ENCODE results near the gene EGFL6.

DNA sequence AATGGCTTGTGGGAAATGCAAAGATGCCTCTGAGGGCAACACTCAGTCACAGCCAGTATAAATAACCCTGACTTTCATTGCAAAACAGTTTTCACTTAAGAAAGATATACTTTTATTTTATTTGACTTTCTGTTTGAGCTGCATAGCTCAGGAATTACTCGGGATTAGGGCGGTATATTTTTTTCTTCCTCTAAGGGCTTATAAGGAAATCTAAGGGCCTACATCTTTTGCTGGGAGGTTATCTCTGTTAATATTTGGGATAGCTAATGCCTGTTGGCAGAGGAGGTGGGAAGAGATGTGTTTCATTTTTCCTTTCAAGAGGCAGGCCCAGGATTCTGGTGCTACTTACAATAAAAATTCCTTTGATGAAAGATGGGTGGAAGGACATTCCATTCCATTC, 28.8 kb upstream of the EGFL6 start:
- TF ChIP-seq JDP2 (CRISPR knock-in tag; IDR thresholded peaks at IDR 0.05; ENCODE audit: borderline replicate concordance): no peak
- TF ChIP-seq, protein P1, sequence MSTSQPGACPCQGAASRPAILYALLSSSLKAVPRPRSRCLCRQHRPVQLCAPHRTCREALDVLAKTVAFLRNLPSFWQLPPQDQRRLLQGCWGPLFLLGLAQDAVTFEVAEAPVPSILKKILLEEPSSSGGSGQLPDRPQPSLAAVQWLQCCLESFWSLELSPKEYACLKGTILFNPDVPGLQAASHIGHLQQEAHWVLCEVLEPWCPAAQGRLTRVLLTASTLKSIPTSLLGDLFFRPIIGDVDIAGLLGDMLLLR (CRISPR knock-in tag; IDR thresholded peaks at IDR 0.05): no peak
- TF ChIP-seq, protein P2, sequence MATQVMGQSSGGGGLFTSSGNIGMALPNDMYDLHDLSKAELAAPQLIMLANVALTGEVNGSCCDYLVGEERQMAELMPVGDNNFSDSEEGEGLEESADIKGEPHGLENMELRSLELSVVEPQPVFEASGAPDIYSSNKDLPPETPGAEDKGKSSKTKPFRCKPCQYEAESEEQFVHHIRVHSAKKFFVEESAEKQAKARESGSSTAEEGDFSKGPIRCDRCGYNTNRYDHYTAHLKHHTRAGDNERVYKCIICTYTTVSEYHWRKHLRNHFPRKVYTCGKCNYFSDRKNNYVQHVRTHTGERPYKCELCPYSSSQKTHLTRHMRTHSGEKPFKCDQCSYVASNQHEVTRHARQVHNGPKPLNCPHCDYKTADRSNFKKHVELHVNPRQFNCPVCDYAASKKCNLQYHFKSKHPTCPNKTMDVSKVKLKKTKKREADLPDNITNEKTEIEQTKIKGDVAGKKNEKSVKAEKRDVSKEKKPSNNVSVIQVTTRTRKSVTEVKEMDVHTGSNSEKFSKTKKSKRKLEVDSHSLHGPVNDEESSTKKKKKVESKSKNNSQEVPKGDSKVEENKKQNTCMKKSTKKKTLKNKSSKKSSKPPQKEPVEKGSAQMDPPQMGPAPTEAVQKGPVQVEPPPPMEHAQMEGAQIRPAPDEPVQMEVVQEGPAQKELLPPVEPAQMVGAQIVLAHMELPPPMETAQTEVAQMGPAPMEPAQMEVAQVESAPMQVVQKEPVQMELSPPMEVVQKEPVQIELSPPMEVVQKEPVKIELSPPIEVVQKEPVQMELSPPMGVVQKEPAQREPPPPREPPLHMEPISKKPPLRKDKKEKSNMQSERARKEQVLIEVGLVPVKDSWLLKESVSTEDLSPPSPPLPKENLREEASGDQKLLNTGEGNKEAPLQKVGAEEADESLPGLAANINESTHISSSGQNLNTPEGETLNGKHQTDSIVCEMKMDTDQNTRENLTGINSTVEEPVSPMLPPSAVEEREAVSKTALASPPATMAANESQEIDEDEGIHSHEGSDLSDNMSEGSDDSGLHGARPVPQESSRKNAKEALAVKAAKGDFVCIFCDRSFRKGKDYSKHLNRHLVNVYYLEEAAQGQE (IDR thresholded peaks at IDR 0.05; ENCODE audit: borderline replicate concordance in 1 of 2, low read depth in 1 of 2, low read length in 2 of 2): no peak
- TF ChIP-seq ZNF253 (CRISPR knock-in tag; IDR thresholded peaks at IDR 0.05; ENCODE audit: borderline replicate concordance): no peak
- TF ChIP-seq KLF13 (CRISPR knock-in tag; IDR thresholded peaks at IDR 0.05): no peak
- no peak for TF ChIP-seq EP300 (IDR thresholded peaks at IDR 0.05; ENCODE audit: low read depth in 2 of 2, low read length in 2 of 2)
- no peak for TF ChIP-seq EP300 (CRISPR knock-in tag; IDR thresholded peaks at IDR 0.05; ENCODE audit: borderline replicate concordance)
- TF ChIP-seq EZH2 (conservative IDR thresholded peaks at IDR 0.05; ENCODE audit: low read depth, low read length): no peak
- TF ChIP-seq, protein P3, sequence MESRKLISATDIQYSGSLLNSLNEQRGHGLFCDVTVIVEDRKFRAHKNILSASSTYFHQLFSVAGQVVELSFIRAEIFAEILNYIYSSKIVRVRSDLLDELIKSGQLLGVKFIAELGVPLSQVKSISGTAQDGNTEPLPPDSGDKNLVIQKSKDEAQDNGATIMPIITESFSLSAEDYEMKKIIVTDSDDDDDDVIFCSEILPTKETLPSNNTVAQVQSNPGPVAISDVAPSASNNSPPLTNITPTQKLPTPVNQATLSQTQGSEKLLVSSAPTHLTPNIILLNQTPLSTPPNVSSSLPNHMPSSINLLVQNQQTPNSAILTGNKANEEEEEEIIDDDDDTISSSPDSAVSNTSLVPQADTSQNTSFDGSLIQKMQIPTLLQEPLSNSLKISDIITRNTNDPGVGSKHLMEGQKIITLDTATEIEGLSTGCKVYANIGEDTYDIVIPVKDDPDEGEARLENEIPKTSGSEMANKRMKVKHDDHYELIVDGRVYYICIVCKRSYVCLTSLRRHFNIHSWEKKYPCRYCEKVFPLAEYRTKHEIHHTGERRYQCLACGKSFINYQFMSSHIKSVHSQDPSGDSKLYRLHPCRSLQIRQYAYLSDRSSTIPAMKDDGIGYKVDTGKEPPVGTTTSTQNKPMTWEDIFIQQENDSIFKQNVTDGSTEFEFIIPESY (CRISPR knock-in tag; IDR thresholded peaks at IDR 0.05): no peak
- no peak for TF ChIP-seq POLR2AphosphoS5 (IDR thresholded peaks at IDR 0.05; ENCODE audit: low read depth, low read length)
- no peak for TF ChIP-seq HNRNPH1 (optimal IDR thresholded peaks at IDR 0.05; ENCODE audit: low read depth, low read length)
